A549 (cell line): ENCODE results near the gene RPL26. TPM values are rescaled to one million over a fixed set of nuclear protein-coding genes. Genes with fewer than 3 reads are reported as not detected.

Experiments used
- ATAC-seq, 2 experiments: fragments of 200-7000 bp in 1 of 2; fragments of >200 bp in 1 of 2; cut with Nextera tagmentation in 1 of 2; cut with Tn5 transposase in 1 of 2; 3 replicates each; pipeline versions ENCODE4 v1.8.0 to v1.9.1; 2018 to 2020; ENCODE audit warnings: mild to moderate bottlenecking in 1 of 2, moderate library complexity in 1 of 2
- CTCF ChIA-PET: fragments of 300-600 bp; sonication (Branson Sonifier 250); formaldehyde crosslinking; extraction: SDS; loops from one replicate; lab custom pipeline; 2021; ENCODE audit warnings: antibody characterized with exemption, inconsistent platforms; lab: Yijun Ruan, JAX
- POLR2A ChIA-PET: fragments of 350-600 bp; formaldehyde crosslinking; extraction: SDS; loops from one replicate; lab custom pipeline; 2021; ENCODE audit warnings: antibody characterized with exemption, inconsistent platforms; lab: Yijun Ruan, JAX
- DNase-seq, 2 experiments: peaks; one replicate each; pipeline versions ENCODE4 v3.0.0 to v3.0.0-alpha.2; 2011 to 2016; ENCODE audit warnings: low read depth in 1 of 2, low spot score in 1 of 2
- FAIRE-seq: peaks from 2 replicates; lab custom pipeline; 2011; peaks lifted over from hg19 to GRCh38; lab: Jason Lieb, UNC
- H3K27ac ChIP-seq, 2 experiments: fragments of >200 bp; sonication (Bioruptor Twin); formaldehyde crosslinking; 3 replicates each; pipeline ENCODE4 v1.5.1; 2016 to 2017
- H3K4me1 ChIP-seq: fragments of >200 bp; sonication (Bioruptor Twin); formaldehyde crosslinking; 3 replicates; pipeline ENCODE4 v1.6.1; 2016
- H3K4me2 ChIP-seq: fragments of >200 bp; sonication (Bioruptor Twin); formaldehyde crosslinking; 3 replicates; pipeline ENCODE4 v1.6.1; 2016
- H3K4me3 ChIP-seq: fragments of >200 bp; sonication (Bioruptor Twin); formaldehyde crosslinking; 3 replicates; pipeline ENCODE4 v1.5.1; 2016
- H3K9me3 ChIP-seq: fragments of >200 bp; sonication (Bioruptor Twin); formaldehyde crosslinking; 3 replicates; pipeline ENCODE4 v1.6.1; 2016
- BCL3 ChIP-seq: fragments of >200 bp; sonication (Bioruptor Twin); formaldehyde crosslinking; IDR thresholded peaks from 3 replicates; pipeline ENCODE4 v1.6.1; 2016
- CEBPB ChIP-seq, 2 experiments: fragments of >200 bp in 1 of 2; sonication (Bioruptor Twin) in 1 of 2; formaldehyde crosslinking in 1 of 2; IDR thresholded peaks; 2 replicates each; pipeline ENCODE4 v1.6.1; 2012 to 2016
- CHD2 ChIP-seq: fragments of 150-350 bp; IDR thresholded peaks from 2 replicates; pipeline ENCODE4 v1.6.1; 2014; ENCODE audit warnings: low read length; ENCODE audit not compliant: partially characterized antibody
- E2F6 ChIP-seq: IDR thresholded peaks from 2 replicates; pipeline ENCODE4 v1.6.1; 2012; ENCODE audit warnings: low read depth, borderline replicate concordance
- EP300 ChIP-seq, 2 experiments: fragments of >200 bp; sonication (Bioruptor Twin); formaldehyde crosslinking; IDR thresholded peaks; 2 replicates in 1 of 2; 3 replicates in 1 of 2; pipeline ENCODE4 v1.6.1; 2016 to 2017
- FOSB ChIP-seq: fragments of 250-450 bp; sonication (Bioruptor Pico); IDR thresholded peaks from 2 replicates; pipeline ENCODE4 v1.5.0; 2020; ENCODE audit warnings: mild to moderate bottlenecking, moderate library complexity
- FOSL2 ChIP-seq, 2 experiments: fragments of 450-650 bp in 1 of 2; fragments of >200 bp in 1 of 2; sonication (Bioruptor Twin) in 1 of 2; formaldehyde crosslinking; IDR thresholded peaks; 2 replicates each; pipeline versions ENCODE4 v1.5.0 to v1.6.1; 2016 to 2020; ENCODE audit warnings: mild to moderate bottlenecking in 1 of 2, moderate library complexity in 1 of 2
- GATA3 ChIP-seq: IDR thresholded peaks from 2 replicates; pipeline ENCODE4 v1.6.1; 2012; ENCODE audit warnings: borderline replicate concordance
- HMGXB4 ChIP-seq: fragments of 250-450 bp; sonication (Bioruptor Pico); IDR thresholded peaks from 2 replicates; pipeline ENCODE4 v1.5.0; 2021; ENCODE audit warnings: mild to moderate bottlenecking, moderate library complexity, borderline replicate concordance
- HOXB13 ChIP-seq: fragments of 250-450 bp; sonication (Bioruptor Pico); IDR thresholded peaks from 2 replicates; pipeline ENCODE4 v1.5.0; 2020; ENCODE audit warnings: low read depth, mild to moderate bottlenecking, moderate library complexity
- HOXB5 ChIP-seq: fragments of 250-450 bp; sonication (Bioruptor Pico); IDR thresholded peaks from 2 replicates; pipeline ENCODE4 v1.5.0; 2020; ENCODE audit warnings: mild to moderate bottlenecking, moderate library complexity
- JUN ChIP-seq, 2 experiments: fragments of >200 bp; sonication (Bioruptor Twin); formaldehyde crosslinking; IDR thresholded peaks; 2 replicates in 1 of 2; 3 replicates in 1 of 2; pipeline ENCODE4 v1.6.1; 2016 to 2017
- MAX ChIP-seq: IDR thresholded peaks from 2 replicates; pipeline ENCODE4 v1.6.1; 2012
- MAZ ChIP-seq: fragments of 150-350 bp; IDR thresholded peaks from 2 replicates; pipeline ENCODE4 v1.6.1; 2014; ENCODE audit warnings: antibody characterized with exemption, low read depth, low read length, borderline replicate concordance
- MYC ChIP-seq: IDR thresholded peaks from 2 replicates; pipeline ENCODE4 v1.6.1; 2012; ENCODE audit warnings: mild to moderate bottlenecking, inconsistent platforms, low read length, improper control_type of control experiment, borderline replicate concordance
- POLR2A ChIP-seq: IDR thresholded peaks from 2 replicates; pipeline ENCODE4 v1.6.1; 2012; ENCODE audit warnings: mild to moderate bottlenecking, low read length
- RAD21 ChIP-seq, 2 experiments: fragments of >200 bp in 1 of 2; sonication (Bioruptor Twin) in 1 of 2; formaldehyde crosslinking in 1 of 2; IDR thresholded peaks in 1 of 2; conservative IDR thresholded peaks in 1 of 2; 2 replicates in 1 of 2; 3 replicates in 1 of 2; pipeline ENCODE4 v1.6.1; 2012 to 2018; ENCODE audit warnings: inconsistent platforms in 1 of 2
- REST ChIP-seq: fragments of 200-600 bp; sonication (generic); IDR thresholded peaks from 2 replicates; pipeline ENCODE4 v1.6.1; 2016; ENCODE audit warnings: antibody characterized with exemption, mild to moderate bottlenecking, moderate library complexity
- SMC3 ChIP-seq: fragments of >200 bp; sonication (Bioruptor Twin); formaldehyde crosslinking; IDR thresholded peaks from 3 replicates; pipeline ENCODE4 v1.6.1; 2018; ENCODE audit warnings: inconsistent platforms
- TFCP2L1 ChIP-seq: fragments of 250-450 bp; sonication (Bioruptor Pico); IDR thresholded peaks from 2 replicates; pipeline ENCODE4 v1.5.0; 2021; ENCODE audit warnings: mild to moderate bottlenecking
- TP53 ChIP-seq: fragments of 250-450 bp; sonication (Bioruptor Pico); IDR thresholded peaks from 2 replicates; pipeline ENCODE4 v1.5.0; 2021; ENCODE audit warnings: mild to moderate bottlenecking, moderate library complexity
- USF2 ChIP-seq: fragments of 450-650 bp; IDR thresholded peaks from 2 replicates; pipeline ENCODE4 v1.6.1; 2014; ENCODE audit warnings: antibody characterized with exemption
- ZSCAN20 ChIP-seq: fragments of 250-450 bp; sonication (Bioruptor Pico); IDR thresholded peaks from 2 replicates; pipeline ENCODE4 v1.8.0; 2022; ENCODE audit warnings: mild to moderate bottlenecking, moderate library complexity
- WGBS: methylation state at CpG from one replicate; pipeline ENCODE4 v1.1.6; 2017; ENCODE audit errors: missing lambda C conversion rate; 5-methylcytosine and 5-hydroxymethylcytosine counted together
- polyA minus RNA-seq: library from RNA; depleted of rRNA, polyadenylated mRNA; stranded (reverse); fragments of >200 nt; gene quantifications from 2 replicates; pipeline ENCODE4 v1.2.3, GENCODE V29; 2011; rRNA and poly(A)+ RNA removed
- polyA plus RNA-seq, 4 experiments: library from polyadenylated mRNA; depleted of rRNA in 3 of 4; stranded (reverse); fragments of >200 nt; fragmentation: RNase III in 1 of 4; extraction: RNeasy Plus Mini Kit Qiagen cat#74134 plus additional on column Dnase treatment in 1 of 4; gene quantifications; 2 replicates in 3 of 4; 3 replicates in 1 of 4; pipeline ENCODE4 v1.2.3, GENCODE V29; 2011 to 2017
- TF ChIP-seq, protein P1 (sequence below): fragments of 150-350 bp; IDR thresholded peaks from 2 replicates; pipeline ENCODE4 v1.6.1; 2014; ENCODE audit warnings: low read depth, mild to moderate bottlenecking, low read length
- TF ChIP-seq, protein P2 (sequence below): fragments of >200 bp; sonication (Bioruptor Twin); formaldehyde crosslinking; IDR thresholded peaks from 3 replicates; pipeline ENCODE4 v1.5.1; 2016

RPL26 gene
- polyA plus RNA-seq (2011; rRNA removed) (6,286 and 7,141 TPM in 2 replicates), polyA plus RNA-seq (2017; fragmentation: RNase III; extraction: RNeasy Plus Mini Kit Qiagen cat#74134 plus additional on column Dnase treatment) (5,521 to 6,159 TPM (median 5,591 TPM) in 3 replicates), polyA minus RNA-seq (905 and 1,060 TPM in 2 replicates)
- 3,627 and 5,145 TPM in 2 replicates for polyA plus RNA-seq (2012; cell fraction: cytosol; rRNA removed)
- 762 and 1,293 TPM in 2 replicates for polyA plus RNA-seq (2012; cell fraction: nucleus; rRNA removed)

DNA sequence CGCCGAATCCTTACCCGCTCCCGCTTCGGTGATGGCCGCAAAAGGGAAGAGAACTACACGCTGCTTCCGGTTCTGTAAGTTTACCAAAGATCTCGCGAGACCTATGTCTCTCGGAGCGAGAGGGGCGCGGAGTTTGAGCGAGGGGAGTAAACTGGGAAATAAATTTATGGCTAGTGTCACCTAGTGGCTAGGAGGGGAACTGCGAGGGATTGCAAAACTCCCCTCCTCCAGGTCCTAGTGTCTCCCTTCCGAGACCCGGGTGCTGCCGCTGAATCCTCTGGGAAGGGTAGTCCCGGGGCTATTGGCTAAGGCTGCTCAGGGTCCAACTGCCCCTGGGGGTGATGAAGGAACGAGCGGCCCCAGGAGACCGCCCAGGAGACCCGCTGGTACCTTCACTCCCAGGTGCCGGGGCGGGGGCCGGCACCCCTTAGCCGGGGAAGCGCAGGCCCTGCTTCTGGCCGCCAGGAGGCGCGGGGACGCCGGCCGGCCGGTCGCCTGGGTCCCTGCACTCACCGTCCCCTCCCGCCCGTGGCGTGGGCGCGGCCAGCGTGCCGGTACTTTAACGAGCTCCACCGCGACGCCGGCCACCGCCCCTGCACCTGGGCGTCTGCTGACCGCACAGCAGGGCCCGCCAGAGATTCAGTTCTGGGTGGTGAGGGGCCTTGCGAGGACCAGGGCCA, at the start of gene RPL26:
RPL26 (minus strand) TSS at position 51 of the 680 bp plus-strand sequence. CDS start 883 bp downstream, outside the sequence.
- WGBS: 1% methylated on average over 23 of the region's 55 CpGs

More for the DNA sequence above, at the start of gene RPL26:
- ATAC-seq: peak; percentile 91 to 93
- ChIA-PET CTCF (interaction anchor here (0.5 to 8.2 kb wide), 67 partner anchors 8 to 1620 kb away, joined by 3 to 82 read pairs (median 4); partner anchors contain the start of genes MYH10, NDEL1, ODF4 and RNF222), POLR2A (interaction anchor here (0.5 to 2.8 kb wide), 14 partner anchors 9 to 363 kb away, joined by 3 to 21 read pairs (median 4); partner anchors contain the start of genes CTC1, MYH10 and NDEL1)
- peak; percentile 84 for FAIRE-seq
- peaks cover 44% of the 10 kb centered on the region for H3K4me1 ChIP-seq
- peak within 1 kb of the TSS; percentile 93 to 99 for H3K27ac ChIP-seq
- peak within 1 kb of the TSS; percentile 97 for H3K4me3 ChIP-seq
- DNase-seq: peak; percentile 97 to 99
- peak within 1 kb of the TSS; percentile 95 for H3K4me2 ChIP-seq
- TF ChIP-seq, protein P1, sequence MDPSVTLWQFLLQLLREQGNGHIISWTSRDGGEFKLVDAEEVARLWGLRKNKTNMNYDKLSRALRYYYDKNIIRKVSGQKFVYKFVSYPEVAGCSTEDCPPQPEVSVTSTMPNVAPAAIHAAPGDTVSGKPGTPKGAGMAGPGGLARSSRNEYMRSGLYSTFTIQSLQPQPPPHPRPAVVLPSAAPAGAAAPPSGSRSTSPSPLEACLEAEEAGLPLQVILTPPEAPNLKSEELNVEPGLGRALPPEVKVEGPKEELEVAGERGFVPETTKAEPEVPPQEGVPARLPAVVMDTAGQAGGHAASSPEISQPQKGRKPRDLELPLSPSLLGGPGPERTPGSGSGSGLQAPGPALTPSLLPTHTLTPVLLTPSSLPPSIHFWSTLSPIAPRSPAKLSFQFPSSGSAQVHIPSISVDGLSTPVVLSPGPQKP: peak; percentile 78; the same call in 1 of the 2 replicates
- TF ChIP-seq REST (peak; percentile 86), HOXB13 (no peak), TP53 (no peak), E2F6 (peak; percentile 81), HOXB5 (CRISPR knock-in tag) (no peak), JUN (IDR thresholded peaks at IDR 0.05) (peak; percentile 97 to 99; a peak in 3 of 5 replicates), TFCP2L1 (CRISPR knock-in tag) (no peak), BCL3 (peak; percentile 98; the same call in 2 of the 3 replicates), FOSB (CRISPR knock-in tag) (no peak), MAX (peak; percentile 46), GATA3 (peak; percentile 68), EP300 (IDR thresholded peaks at IDR 0.05) (no peak), MAZ (peak; percentile 78; the same call in 1 of the 2 replicates), RAD21 (conservative IDR thresholded peaks at IDR 0.05 in 1 of 2, IDR thresholded peaks at IDR 0.05 in 1 of 2) (peak; percentile 26 to 86), SMC3 (peak; percentile 95), FOSL2 (IDR thresholded peaks at IDR 0.05) (0 out of 2 replicates have a peak, but pooled peaks have one; percentile 4), FOSL2 (CRISPR knock-in tag; IDR thresholded peaks at IDR 0.05) (no peak; the same call in 1 of the 2 replicates), HMGXB4 (peak; percentile 72; the same call in 1 of the 2 replicates), POLR2A (peak; percentile 98), MYC (peak; percentile 25), CHD2 (peak; percentile 95), CEBPB (IDR thresholded peaks at IDR 0.05) (peak; percentile 95 to 98), USF2 (no peak), ZSCAN20 (CRISPR knock-in tag) (no peak)
- TF ChIP-seq, protein P2, sequence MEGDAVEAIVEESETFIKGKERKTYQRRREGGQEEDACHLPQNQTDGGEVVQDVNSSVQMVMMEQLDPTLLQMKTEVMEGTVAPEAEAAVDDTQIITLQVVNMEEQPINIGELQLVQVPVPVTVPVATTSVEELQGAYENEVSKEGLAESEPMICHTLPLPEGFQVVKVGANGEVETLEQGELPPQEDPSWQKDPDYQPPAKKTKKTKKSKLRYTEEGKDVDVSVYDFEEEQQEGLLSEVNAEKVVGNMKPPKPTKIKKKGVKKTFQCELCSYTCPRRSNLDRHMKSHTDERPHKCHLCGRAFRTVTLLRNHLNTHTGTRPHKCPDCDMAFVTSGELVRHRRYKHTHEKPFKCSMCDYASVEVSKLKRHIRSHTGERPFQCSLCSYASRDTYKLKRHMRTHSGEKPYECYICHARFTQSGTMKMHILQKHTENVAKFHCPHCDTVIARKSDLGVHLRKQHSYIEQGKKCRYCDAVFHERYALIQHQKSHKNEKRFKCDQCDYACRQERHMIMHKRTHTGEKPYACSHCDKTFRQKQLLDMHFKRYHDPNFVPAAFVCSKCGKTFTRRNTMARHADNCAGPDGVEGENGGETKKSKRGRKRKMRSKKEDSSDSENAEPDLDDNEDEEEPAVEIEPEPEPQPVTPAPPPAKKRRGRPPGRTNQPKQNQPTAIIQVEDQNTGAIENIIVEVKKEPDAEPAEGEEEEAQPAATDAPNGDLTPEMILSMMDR: peak; percentile 99
- H3K9me3 ChIP-seq: no peaks in the 10 kb centered on the region
